ENCODE results near the gene KLHL26.
A peak's percentile ranks its signal among the peaks of the same experiment; 100 is the strongest.

The KLHL26 gene, protein sequence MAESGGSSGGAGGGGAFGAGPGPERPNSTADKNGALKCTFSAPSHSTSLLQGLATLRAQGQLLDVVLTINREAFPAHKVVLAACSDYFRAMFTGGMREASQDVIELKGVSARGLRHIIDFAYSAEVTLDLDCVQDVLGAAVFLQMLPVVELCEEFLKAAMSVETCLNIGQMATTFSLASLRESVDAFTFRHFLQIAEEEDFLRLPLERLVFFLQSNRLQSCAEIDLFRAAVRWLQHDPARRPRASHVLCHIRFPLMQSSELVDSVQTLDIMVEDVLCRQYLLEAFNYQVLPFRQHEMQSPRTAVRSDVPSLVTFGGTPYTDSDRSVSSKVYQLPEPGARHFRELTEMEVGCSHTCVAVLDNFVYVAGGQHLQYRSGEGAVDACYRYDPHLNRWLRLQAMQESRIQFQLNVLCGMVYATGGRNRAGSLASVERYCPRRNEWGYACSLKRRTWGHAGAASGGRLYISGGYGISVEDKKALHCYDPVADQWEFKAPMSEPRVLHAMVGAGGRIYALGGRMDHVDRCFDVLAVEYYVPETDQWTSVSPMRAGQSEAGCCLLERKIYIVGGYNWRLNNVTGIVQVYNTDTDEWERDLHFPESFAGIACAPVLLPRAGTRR

DNA sequence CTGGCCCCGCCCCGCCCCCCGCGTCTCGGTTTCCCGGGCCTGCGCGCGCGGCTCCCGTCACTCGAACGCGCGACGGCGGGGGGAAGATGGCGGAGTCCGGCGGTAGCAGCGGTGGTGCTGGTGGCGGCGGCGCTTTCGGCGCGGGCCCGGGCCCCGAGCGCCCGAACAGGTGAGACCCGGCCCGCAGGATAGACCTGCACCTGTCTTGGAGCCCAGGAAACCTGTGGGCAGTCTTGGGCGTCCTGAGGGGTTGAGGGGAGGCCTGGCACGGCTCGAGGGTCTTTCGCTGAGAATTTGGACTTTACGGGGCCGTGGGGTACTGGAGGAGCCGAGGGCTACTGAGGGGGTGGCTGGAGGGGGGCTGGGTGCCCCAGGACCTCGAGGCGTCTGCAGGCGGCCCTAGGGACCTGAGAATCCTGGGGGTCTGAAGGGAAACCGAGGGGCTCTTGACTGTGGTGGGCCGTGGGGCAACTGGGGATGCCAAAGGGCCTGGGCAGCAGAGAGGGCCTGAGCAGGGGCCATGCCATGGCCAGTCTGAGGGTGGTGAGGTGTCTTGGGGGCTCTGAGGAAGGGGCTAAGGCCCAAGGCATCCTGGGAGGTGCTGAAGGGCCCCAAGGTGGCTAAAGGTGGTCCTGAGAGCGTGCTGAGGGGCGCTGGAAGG, at the start of gene KLHL26:
KLHL26 (plus strand) TSS at position 60 of the 661 bp plus-strand sequence; CDS start at position 87, 27 bp downstream.
- H3K4me3 ChIP-seq (ENCODE audit: low read depth, low read length): peak within 1 kb of the TSS; percentile 82
- TF ChIP-seq, protein P1, sequence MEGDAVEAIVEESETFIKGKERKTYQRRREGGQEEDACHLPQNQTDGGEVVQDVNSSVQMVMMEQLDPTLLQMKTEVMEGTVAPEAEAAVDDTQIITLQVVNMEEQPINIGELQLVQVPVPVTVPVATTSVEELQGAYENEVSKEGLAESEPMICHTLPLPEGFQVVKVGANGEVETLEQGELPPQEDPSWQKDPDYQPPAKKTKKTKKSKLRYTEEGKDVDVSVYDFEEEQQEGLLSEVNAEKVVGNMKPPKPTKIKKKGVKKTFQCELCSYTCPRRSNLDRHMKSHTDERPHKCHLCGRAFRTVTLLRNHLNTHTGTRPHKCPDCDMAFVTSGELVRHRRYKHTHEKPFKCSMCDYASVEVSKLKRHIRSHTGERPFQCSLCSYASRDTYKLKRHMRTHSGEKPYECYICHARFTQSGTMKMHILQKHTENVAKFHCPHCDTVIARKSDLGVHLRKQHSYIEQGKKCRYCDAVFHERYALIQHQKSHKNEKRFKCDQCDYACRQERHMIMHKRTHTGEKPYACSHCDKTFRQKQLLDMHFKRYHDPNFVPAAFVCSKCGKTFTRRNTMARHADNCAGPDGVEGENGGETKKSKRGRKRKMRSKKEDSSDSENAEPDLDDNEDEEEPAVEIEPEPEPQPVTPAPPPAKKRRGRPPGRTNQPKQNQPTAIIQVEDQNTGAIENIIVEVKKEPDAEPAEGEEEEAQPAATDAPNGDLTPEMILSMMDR (IDR thresholded peaks at IDR 0.05; ENCODE audit: low read depth, low read length, missing control alignments): no peak
- no peak for DNase-seq (ENCODE audit: low read depth)
- in situ Hi-C loops (cut with HindIII; ENCODE audit: low sequenced_read_pairs): no loop called here

DNA sequence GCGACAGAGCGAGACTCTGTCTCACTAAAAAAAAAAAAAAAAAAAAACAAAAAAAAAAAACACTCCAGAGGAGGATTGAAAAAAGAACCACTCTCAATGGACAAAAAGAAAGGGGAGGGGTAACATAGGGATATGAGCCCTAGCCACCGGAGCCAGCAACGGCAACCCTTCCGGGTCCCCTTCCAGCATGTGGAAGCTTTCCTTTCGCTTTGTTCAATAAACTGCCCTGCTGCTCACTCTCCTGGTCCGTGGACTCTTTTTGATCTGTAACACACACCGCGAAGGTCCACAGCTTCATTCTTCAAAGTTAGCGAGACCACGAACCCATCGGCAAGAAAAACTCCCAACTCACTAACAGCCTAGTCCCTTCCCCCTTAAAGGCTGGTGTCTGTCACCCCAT, 49.3 kb upstream of the KLHL26 start:
- no peak overlapping the region for H3K4me3 ChIP-seq (ENCODE audit: low read depth, low read length)
- in situ Hi-C loops (cut with HindIII; ENCODE audit: low sequenced_read_pairs): loop anchor here (25.0 kb wide), 1 partner anchor 250 kb away; the partner anchor contains the start of gene UPF1
- DNase-seq (ENCODE audit: low read depth): no peak
- TF ChIP-seq, protein P1 (IDR thresholded peaks at IDR 0.05; ENCODE audit: low read depth, low read length, missing control alignments): no peak

DNA sequence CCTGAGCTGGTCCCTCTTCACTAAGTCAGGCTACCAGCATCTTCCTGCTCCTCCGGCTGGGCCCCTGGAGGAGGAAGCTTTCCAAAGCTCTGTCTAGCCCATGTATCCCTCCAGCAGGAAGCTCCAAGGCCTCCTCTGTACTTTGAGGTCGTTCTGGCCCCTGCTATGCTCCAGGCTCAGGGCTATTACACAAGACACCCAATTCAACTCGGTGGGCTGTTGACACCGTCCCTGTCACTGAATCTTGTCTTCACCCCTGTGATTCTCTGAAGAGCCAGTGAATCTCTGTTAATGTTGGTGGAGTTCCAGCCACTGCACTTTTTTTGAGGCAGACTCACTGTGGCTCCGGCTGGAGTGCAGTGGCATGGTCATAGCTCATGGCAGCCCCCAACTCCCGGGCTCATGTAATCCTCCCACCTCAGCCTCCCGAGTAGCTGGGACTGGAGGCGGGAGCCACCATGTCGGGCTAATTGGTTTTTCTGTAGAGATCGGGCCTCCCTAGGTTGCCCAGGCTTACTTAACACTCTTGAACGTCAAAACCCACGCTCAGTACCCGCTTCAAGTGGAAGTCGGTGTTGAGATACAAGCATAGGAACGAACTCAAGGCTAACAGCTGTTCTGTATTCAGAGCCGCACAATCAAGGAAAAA, 48.7 kb upstream of the KLHL26 start:
- TF ChIP-seq, protein P1 (IDR thresholded peaks at IDR 0.05; ENCODE audit: low read depth, low read length, missing control alignments): no peak
- in situ Hi-C loops (cut with HindIII; ENCODE audit: low sequenced_read_pairs): loop anchor here (25.0 kb wide), 1 partner anchor 249 kb away; the partner anchor contains the start of gene UPF1
- H3K4me3 ChIP-seq (ENCODE audit: low read depth, low read length): peak overlapping the region; percentile 82
- DNase-seq (ENCODE audit: low read depth): no peak

DNA sequence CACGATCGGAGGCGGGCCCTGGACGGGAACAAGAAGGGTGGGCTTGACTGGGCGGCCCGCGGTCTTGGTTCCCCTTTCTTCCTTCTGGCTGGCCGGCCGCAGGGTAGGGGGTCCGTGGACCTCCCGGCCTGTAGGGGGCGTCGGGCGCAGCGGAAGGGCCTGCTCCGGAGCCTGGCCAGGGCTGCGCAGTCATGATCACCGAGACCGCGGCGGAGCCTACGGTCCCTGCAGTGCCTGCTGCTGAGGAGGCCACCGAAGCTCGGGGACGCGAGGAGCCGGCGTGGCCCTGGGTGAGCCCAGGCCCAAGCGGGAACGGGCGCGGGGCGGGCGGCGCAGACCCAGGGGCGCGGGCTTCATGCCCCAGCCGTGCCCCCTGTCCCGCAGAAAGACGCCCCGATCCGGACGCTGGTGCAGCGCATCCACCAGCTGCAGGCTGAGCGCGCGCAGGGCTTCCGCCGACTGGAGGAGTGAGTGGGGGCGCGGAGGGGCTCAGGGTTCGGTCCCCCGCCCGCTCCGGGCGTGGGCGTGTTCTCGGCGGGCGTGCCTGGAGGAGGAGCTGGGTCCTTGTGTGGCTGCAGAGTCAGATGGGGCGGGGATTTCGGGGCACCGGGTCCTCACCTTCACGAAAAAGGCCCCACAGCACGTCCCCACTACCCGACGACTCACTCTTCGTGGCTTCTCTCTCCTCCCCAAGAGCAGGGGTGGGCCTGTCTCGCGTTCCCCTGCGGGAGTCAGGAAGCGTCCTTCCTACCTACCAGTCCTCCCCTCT, 48.0 kb upstream of the KLHL26 start, which contains the start of gene REX1BD:
REX1BD (plus strand) TSS at position 188 of the 769 bp plus-strand sequence; CDS start at position 192, 4 bp downstream.
- in situ Hi-C loops (cut with HindIII; ENCODE audit: low sequenced_read_pairs): loop anchor here (25.0 kb wide), 1 partner anchor 249 kb away; the partner anchor contains the start of gene UPF1
- DNase-seq (ENCODE audit: low read depth): no peak
- TF ChIP-seq, protein P1 (IDR thresholded peaks at IDR 0.05; ENCODE audit: low read depth, low read length, missing control alignments): peak; percentile 74
- peak within 1 kb of the TSS; percentile 82 for H3K4me3 ChIP-seq (ENCODE audit: low read depth, low read length)

GRCh38 chr19:18589380-18590272, 47.2 kb upstream of the KLHL26 start:
- in situ Hi-C loops (cut with HindIII; ENCODE audit: low sequenced_read_pairs): loop anchor here (25.0 kb wide), 1 partner anchor 248 kb away; the partner anchor contains the start of gene UPF1
- DNase-seq (ENCODE audit: low read depth): no peak
- TF ChIP-seq, protein P1 (IDR thresholded peaks at IDR 0.05; ENCODE audit: low read depth, low read length, missing control alignments): peak; percentile 2
- peak overlapping the region; percentile 82 for H3K4me3 ChIP-seq (ENCODE audit: low read depth, low read length)

Measured in astrocyte of the cerebellum (primary cell).